GM12874 (cell line): Measurements from ENCODE around the gene CBFB.

Experiments used
- CTCF ChIP-seq: IDR thresholded peaks from 2 replicates; pipeline ENCODE4 v1.5.1; 2011; ENCODE audit warnings: low read depth, mild to moderate bottlenecking, control low read depth, low read length, moderate library complexity; ENCODE audit not compliant: insufficient read depth

Gene CBFB

GRCh38 chr16:67054901-67055300 is 26.0 kb downstream of the CBFB start:
- TF ChIP-seq CTCF: no peak

GRCh38 chr16:67055712-67056487 is 27.0 kb downstream of the CBFB start:
- no peak for TF ChIP-seq CTCF

- TF ChIP-seq CTCF: no peak
Measured at GRCh38 chr16:67063008-67063407, 34.1 kb downstream of the CBFB start.

GRCh38 chr16:67068212-67068753 is 39.3 kb downstream of the CBFB start:
- no peak for TF ChIP-seq CTCF

GRCh38 chr16:67071476-67072048 is 42.6 kb downstream of the CBFB start:
- no peak for TF ChIP-seq CTCF

GRCh38 chr16:67075331-67075730 is 46.4 kb downstream of the CBFB start:
- no peak for TF ChIP-seq CTCF

GRCh38 chr16:67077871-67078270 is 48.9 kb downstream of the CBFB start:
- TF ChIP-seq CTCF: no peak
